B cell (primary cell): ENCODE data around the gene NECAB2. TPM values are rescaled to one million over a fixed set of nuclear protein-coding genes. Genes with fewer than 3 reads are reported as not detected.

Experiments used
- ATAC-seq: fragments of 200-7000 bp; cut with Tn5 transposase; one replicate; pipeline ENCODE4 v1.10.0; 2021; ENCODE audit warnings: low read depth, mild to moderate bottlenecking, moderate number of reproducible peaks, moderate library complexity
- CTCF ChIA-PET: fragments of 350-600 bp; sonication (Branson Sonifier 250); formaldehyde crosslinking; loops from one replicate; lab custom pipeline; 2021; ENCODE audit warnings: antibody characterized with exemption, inconsistent platforms; lab: Charles Lee
- POLR2A ChIA-PET: fragments of 350-600 bp; sonication (Branson Sonifier 250); formaldehyde crosslinking; loops from one replicate; lab custom pipeline; 2021; ENCODE audit warnings: antibody characterized with exemption; lab: Charles Lee
- DNase-seq: peaks from one replicate; pipeline ENCODE4 v3.0.0; 2013
- H2AFZ ChIP-seq: 2 replicates; pipeline ENCODE4 v1.6.1; 2012; ENCODE audit warnings: mild to moderate bottlenecking, low read depth, low read length; ENCODE audit not compliant: insufficient read depth, poor library complexity, severe bottlenecking
- H3K27ac ChIP-seq, 2 donors: 1 replicate in 1 of 2; 2 replicates in 1 of 2; pipeline ENCODE4 v1.5.1; 2012 to 2013; ENCODE audit warnings: low read length in 2 of 2, mild to moderate bottlenecking in 2 of 2, moderate library complexity in 1 of 2
- H3K27me3 ChIP-seq, 4 experiments: fragments of 200-600 bp in 1 of 4; sonication (generic) in 1 of 4; replicated peaks in 1 of 4; 1 replicate in 2 of 4; 2 replicates in 2 of 4; pipeline versions ENCODE4 v1.6.1 to v1.7.0; 2013 to 2016; ENCODE audit warnings: low read length in 3 of 4, mild to moderate bottlenecking in 2 of 4, mixed read lengths in 1 of 4, moderate library complexity in 1 of 4; ENCODE audit not compliant: insufficient read depth in 4 of 4, control insufficient read depth in 3 of 4; ENCODE audit errors: control extremely low read depth in 1 of 4
- H3K36me3 ChIP-seq, 2 experiments: replicated peaks in 1 of 2; 1 replicate in 1 of 2; 2 replicates in 1 of 2; pipeline versions ENCODE4 v1.6.1 to v1.7.1; 2013; ENCODE audit warnings: low read length in 1 of 2; ENCODE audit not compliant: insufficient read depth in 2 of 2, control insufficient read depth in 1 of 2; ENCODE audit errors: control extremely low read depth in 1 of 2, extremely low read depth in 1 of 2
- H3K4me1 ChIP-seq, 2 donors: fragments of 200-600 bp in 1 of 2; sonication (generic) in 1 of 2; 1 replicate in 1 of 2; 2 replicates in 1 of 2; pipeline versions ENCODE4 v1.5.1 to v1.6.1; 2013 to 2017; ENCODE audit warnings: low read length in 2 of 2; ENCODE audit not compliant: control insufficient read depth in 2 of 2, insufficient read depth in 2 of 2
- H3K4me2 ChIP-seq: replicated peaks from 2 replicates; pipeline ENCODE3; 2012; ENCODE audit warnings: mild to moderate bottlenecking, low read depth, low read length; ENCODE audit not compliant: poor library complexity, severe bottlenecking
- H3K4me3 ChIP-seq, 5 experiments: fragments of 200-600 bp in 1 of 5; sonication (generic) in 1 of 5; 1 replicate in 3 of 5; 2 replicates in 2 of 5; pipeline versions ENCODE4 v1.5.1 to v1.7.0; 2011 to 2016; ENCODE audit warnings: low read length in 4 of 5, mild to moderate bottlenecking in 4 of 5, low read depth in 2 of 5, control low read depth in 1 of 5, moderate library complexity in 1 of 5; ENCODE audit not compliant: insufficient read depth in 1 of 5; ENCODE audit errors: control extremely low read depth in 1 of 5, extremely low read depth in 1 of 5
- H3K79me2 ChIP-seq: fragments of 200-600 bp; sonication (generic); one replicate; pipeline ENCODE4 v1.6.0; 2016; ENCODE audit warnings: low read length; ENCODE audit not compliant: control insufficient read depth, insufficient read depth
- H3K9ac ChIP-seq: fragments of 200-600 bp; sonication (generic); 2 replicates; pipeline ENCODE4 v1.6.1; 2017; ENCODE audit warnings: mild to moderate bottlenecking, low read length, moderate library complexity
- H3K9me3 ChIP-seq, 3 donors: one replicate each; pipeline versions ENCODE4 v1.6.1 to v1.7.1; 2013; ENCODE audit warnings: low read length in 2 of 3; ENCODE audit not compliant: control insufficient read depth in 2 of 3, insufficient read depth in 1 of 3; ENCODE audit errors: control extremely low read depth in 1 of 3
- H4K20me1 ChIP-seq: 2 replicates; pipeline ENCODE4 v1.6.0; 2012; ENCODE audit warnings: mild to moderate bottlenecking, low read length; ENCODE audit not compliant: insufficient read depth, control insufficient read depth, poor library complexity, severe bottlenecking
- H3K27ac Mint-ChIP-seq: one replicate; pipeline ENCODE4 v1.8.0; 2021; ENCODE audit warnings: mixed read lengths
- H3K27me3 Mint-ChIP-seq: one replicate; pipeline ENCODE4 v1.8.0; 2021; ENCODE audit warnings: mixed read lengths
- H3K4me1 Mint-ChIP-seq: one replicate; pipeline ENCODE4 v1.8.0; 2021; ENCODE audit warnings: mixed read lengths
- H3K4me3 Mint-ChIP-seq: one replicate; pipeline ENCODE4 v1.8.0; 2021; ENCODE audit warnings: mixed read lengths
- H3K9me3 Mint-ChIP-seq: one replicate; pipeline ENCODE4 v1.8.0; 2022; ENCODE audit warnings: mixed read lengths; ENCODE audit not compliant: insufficient read depth
- EZH2 ChIP-seq: IDR thresholded peaks from 2 replicates; pipeline ENCODE4 v1.6.1; 2012; ENCODE audit warnings: borderline replicate concordance, low read depth, mild to moderate bottlenecking, moderate library complexity, low read length; ENCODE audit not compliant: insufficient read depth, poor library complexity, severe bottlenecking
- WGBS: methylation state at CpG from one replicate; pipeline ENCODE4 v1.1.5; 2013; ENCODE audit warnings: missing lambda C conversion rate; ENCODE audit not compliant: insufficient coverage; 5-methylcytosine and 5-hydroxymethylcytosine counted together
- intact Hi-C: fragments of 100-400 bp; cut with micrococcal nuclease; formaldehyde crosslinking; loops from one replicate; pipeline ENCODE4 v1.10.0; 2022
- polyA plus RNA-seq: library from polyadenylated mRNA; depleted of rRNA; stranded (reverse); fragments of >200 nt; gene quantifications from 2 replicates; pipeline ENCODE4 v1.2.3, GENCODE V29; 2012
- total RNA-seq, 2 donors: library from RNA; stranded (reverse); fragments of 120-200 nt in 1 of 2; gene quantifications; 1 replicate in 1 of 2; 2 replicates in 1 of 2; pipeline versions ENCODE4 v1.2.3 to v1.2.4, GENCODE V29; 2013 to 2022
- TF ChIP-seq, protein P1 (sequence below): fragments of 200-600 bp; IDR thresholded peaks from one replicate; pipeline ENCODE4 v1.8.0; 2022; ENCODE audit warnings: antibody characterized with exemption, mild to moderate bottlenecking

The NECAB2 gene
- total and polyA plus RNA-seq, 2 donors (not counting 1 experiment from before 2014, with no cell fraction given) = not detected

DNA sequence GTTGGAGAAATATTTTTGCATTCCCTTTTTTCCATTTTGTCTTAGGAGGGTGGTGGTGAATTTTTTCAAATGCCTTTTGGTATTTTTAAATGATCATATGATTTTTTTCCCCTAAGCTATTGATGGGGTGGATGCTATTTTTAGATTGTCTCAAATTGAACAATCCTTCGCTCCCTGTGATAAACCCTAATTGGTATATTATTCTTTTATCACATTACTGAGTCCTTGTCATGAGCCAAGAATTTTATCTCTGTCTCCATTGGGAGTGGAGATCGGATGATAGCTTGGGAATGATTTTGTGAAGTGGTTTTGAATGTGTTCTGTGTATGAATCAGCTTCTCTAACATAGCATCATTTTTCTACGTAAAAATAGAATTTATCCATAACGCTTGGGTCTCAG lies 15.4 kb downstream of the NECAB2 start:
- Mint-ChIP-seq H3K27ac (no peak overlapping the region), H3K4me1 (no peaks in the 10 kb centered on the region), H3K4me3 (no peak overlapping the region), H3K9me3 (peaks cover 3% of the 10 kb centered on the region), H3K27me3 (no peaks in the 10 kb centered on the region)
- no peak overlapping the region for H3K27ac ChIP-seq
- no peak overlapping the region for H3K9ac ChIP-seq
- H2AFZ ChIP-seq = no peak overlapping the region
- H3K79me2 ChIP-seq = no peaks in the 10 kb centered on the region
- no peaks in the 10 kb centered on the region for H3K27me3 ChIP-seq
- no peaks in the 10 kb centered on the region for H3K36me3 ChIP-seq
- TF ChIP-seq, protein P1, sequence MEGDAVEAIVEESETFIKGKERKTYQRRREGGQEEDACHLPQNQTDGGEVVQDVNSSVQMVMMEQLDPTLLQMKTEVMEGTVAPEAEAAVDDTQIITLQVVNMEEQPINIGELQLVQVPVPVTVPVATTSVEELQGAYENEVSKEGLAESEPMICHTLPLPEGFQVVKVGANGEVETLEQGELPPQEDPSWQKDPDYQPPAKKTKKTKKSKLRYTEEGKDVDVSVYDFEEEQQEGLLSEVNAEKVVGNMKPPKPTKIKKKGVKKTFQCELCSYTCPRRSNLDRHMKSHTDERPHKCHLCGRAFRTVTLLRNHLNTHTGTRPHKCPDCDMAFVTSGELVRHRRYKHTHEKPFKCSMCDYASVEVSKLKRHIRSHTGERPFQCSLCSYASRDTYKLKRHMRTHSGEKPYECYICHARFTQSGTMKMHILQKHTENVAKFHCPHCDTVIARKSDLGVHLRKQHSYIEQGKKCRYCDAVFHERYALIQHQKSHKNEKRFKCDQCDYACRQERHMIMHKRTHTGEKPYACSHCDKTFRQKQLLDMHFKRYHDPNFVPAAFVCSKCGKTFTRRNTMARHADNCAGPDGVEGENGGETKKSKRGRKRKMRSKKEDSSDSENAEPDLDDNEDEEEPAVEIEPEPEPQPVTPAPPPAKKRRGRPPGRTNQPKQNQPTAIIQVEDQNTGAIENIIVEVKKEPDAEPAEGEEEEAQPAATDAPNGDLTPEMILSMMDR = no peak
- no peak for TF ChIP-seq EZH2
- WGBS = no CpG with 5 or more reads among the region's 4 CpGs
- no peak overlapping the region for H3K4me2 ChIP-seq
- H3K9me3 ChIP-seq = peaks cover 0 to 13% (median 2%) of the 10 kb centered on the region in 3 donors
- ATAC-seq (no peak), DNase-seq (no peak)
- ChIA-PET CTCF (interaction anchor here (0.7 kb wide), 1 partner anchor 492 kb away, joined by 3 read pairs; no protein-coding TSS in a partner anchor), POLR2A (no interaction called here)
- H3K4me1 ChIP-seq = no peaks in the 10 kb centered on the region
- H4K20me1 ChIP-seq = no peaks in the 10 kb centered on the region
- H3K4me3 ChIP-seq = no peak overlapping the region
- intact Hi-C loops = no loop called here

DNA sequence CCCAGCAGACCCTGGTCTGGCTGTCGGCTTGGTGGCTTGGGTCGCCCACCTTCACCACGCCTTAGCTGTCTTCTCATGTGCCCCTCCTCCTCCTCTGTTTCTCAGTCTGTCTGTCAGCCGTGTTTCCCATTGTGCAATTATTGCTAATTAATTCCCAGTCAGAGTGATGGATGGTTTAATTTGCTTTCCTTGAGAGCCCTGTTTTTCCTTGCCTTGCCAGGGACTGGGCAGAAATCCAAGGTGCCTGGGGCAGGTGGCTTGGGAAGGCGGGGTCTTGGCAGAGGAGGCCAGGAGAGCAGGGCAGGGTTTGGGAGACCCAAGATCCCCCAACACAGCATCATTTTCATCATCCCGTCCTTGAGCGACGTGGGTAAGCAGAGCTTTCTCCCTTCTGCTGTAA lies 21.3 kb downstream of the NECAB2 start:
- H2AFZ ChIP-seq = no peak overlapping the region
- no peak overlapping the region for H3K27ac Mint-ChIP-seq
- CTCF ChIA-PET = no interaction called here
- no peak for DNase-seq
- no peak overlapping the region for H3K4me3 Mint-ChIP-seq
- H3K9me3 ChIP-seq = peaks cover 0 to 8% (median 0%) of the 10 kb centered on the region in 3 donors
- POLR2A ChIA-PET = no interaction called here
- no peaks in the 10 kb centered on the region for H3K4me1 ChIP-seq
- no peaks in the 10 kb centered on the region for H3K4me1 Mint-ChIP-seq
- peaks cover 34% of the 10 kb centered on the region for H3K27me3 Mint-ChIP-seq
- ATAC-seq = no peak
- intact Hi-C loops = no loop called here
- no peaks in the 10 kb centered on the region for H3K79me2 ChIP-seq
- H3K4me2 ChIP-seq = no peak overlapping the region
- 85% methylated on average over 5 of the region's 8 CpGs for WGBS
- H3K36me3 ChIP-seq = no peaks in the 10 kb centered on the region
- TF ChIP-seq, protein P1 = no peak
- no peak for TF ChIP-seq EZH2
- no peaks in the 10 kb centered on the region for H4K20me1 ChIP-seq
- no peak overlapping the region for H3K4me3 ChIP-seq
- H3K9ac ChIP-seq = no peak overlapping the region
- peaks cover 0 to 8% (median 3%) of the 10 kb centered on the region in 4 experiments for H3K27me3 ChIP-seq
- H3K27ac ChIP-seq = no peak overlapping the region
- no peaks in the 10 kb centered on the region for H3K9me3 Mint-ChIP-seq
